ENCODE results near the gene ALAD. TPM values are rescaled to one million over a fixed set of nuclear protein-coding genes. Genes with fewer than 3 reads are reported as not detected.

ALAD gene
- total and polyA plus RNA-seq, 2 of the 8 experiments (the other 6 are each of a cell fraction or from before 2014, with no cell fraction given), result 8.2 to 15.3 TPM

GRCh38 chr9:113410207-113410864, 9.3 kb upstream of the ALAD start, which contains the start of the genes C9orf43 and POLE3:
C9orf43 (plus strand) TSS chr9:113410747; CDS start chr9:113413494, 2,747 bp downstream.
POLE3 (minus strand) TSS chr9:113410675; CDS start chr9:113410293, 382 bp downstream.
- Histone ChIP-seq H3K4ac (replicated peaks; ENCODE audit: insufficient read length, low read depth, low read length) (peak within 1 kb of the TSS; percentile 98), H3K14ac (ENCODE audit: insufficient read length) (peak within 1 kb of the TSS; percentile 13), H3K27ac (ENCODE audit: low read depth, low read length) (peak within 1 kb of the TSS; percentile 97), H4K5ac (ENCODE audit: insufficient read length, low read depth, low read length) (peak within 1 kb of the TSS; percentile 99), H2BK12ac (ENCODE audit: low read depth, low read length) (peak within 1 kb of the TSS; percentile 96; the same call in 1 of the 2 replicates), H2BK20ac (ENCODE audit: low read length) (no peak within 1 kb of the TSS), H3K9me3 (ENCODE audit: insufficient read depth in 2 of 2, low read depth in 1 of 2, low read length in 1 of 2) (no peaks in the 10 kb centered on the region), H3K23me2 (ENCODE audit: low read depth, low read length) (peaks cover 8% of the 10 kb centered on the region), H2BK15ac (ENCODE audit: low read length) (peak within 1 kb of the TSS; percentile 8; the same call in 1 of the 2 replicates), H4K91ac (replicated peaks; ENCODE audit: insufficient read length, low read length) (peak within 1 kb of the TSS; percentile 98), H3K4me3 (ENCODE audit: extremely low read depth in 1 of 4, insufficient read depth in 2 of 4, low read depth in 3 of 4, low read length in 4 of 4) (peak within 1 kb of the TSS; percentile 59 to 100 (median 96)), H2BK5ac (ENCODE audit: low read depth, low read length) (peak within 1 kb of the TSS; percentile 99), H3K27me3 (replicated peaks in 1 of 4; ENCODE audit: control insufficient read depth in 3 of 4, extremely low read depth in 1 of 4, insufficient read depth in 3 of 4, low read length in 3 of 4) (no peaks in the 10 kb centered on the region), H2AK5ac (ENCODE audit: low read depth, low read length) (0 out of 2 replicates have a peak within 1 kb of the TSS, but pooled peaks have one; percentile 32), H4K8ac (ENCODE audit: extremely low read depth, insufficient read depth, low read length) (peak within 1 kb of the TSS; percentile 99; the same call in 1 of the 2 replicates), H4K20me1 (replicated peaks in 1 of 2; ENCODE audit: control insufficient read depth in 1 of 2, insufficient read depth in 2 of 2, low read length in 2 of 2) (no peaks in the 10 kb centered on the region), H3K18ac (ENCODE audit: extremely low read depth, low read length) (peak within 1 kb of the TSS; percentile 97), H3K79me2 (ENCODE audit: control insufficient read depth in 1 of 2, insufficient read depth in 2 of 2, low read length in 2 of 2) (peaks cover 0 to 22% of the 10 kb centered on the region in 2 experiments; a peak in 3 of 4 replicates), H3K36me3 (ENCODE audit: control insufficient read depth in 2 of 4, insufficient read depth in 4 of 4, low read length in 3 of 4) (peaks cover 14 to 20% (median 16%) of the 10 kb centered on the region in 4 experiments), H3K9ac (replicated peaks in 1 of 4; ENCODE audit: extremely low read depth in 1 of 4, low read depth in 3 of 4, low read length in 3 of 4) (peak within 1 kb of the TSS; percentile 97 to 98 (median 98)), H3K4me1 (replicated peaks in 1 of 4; ENCODE audit: control insufficient read depth in 3 of 4, insufficient read depth in 4 of 4, low read length in 3 of 4) (peaks cover 0 to 10% (median 4%) of the 10 kb centered on the region in 4 experiments; a peak in 1 of 7 replicates), H3K23ac (ENCODE audit: insufficient read length) (no peak within 1 kb of the TSS), H3K4me2 (ENCODE audit: insufficient read depth in 1 of 2, low read depth in 2 of 2, low read length in 2 of 2) (peak within 1 kb of the TSS; percentile 92 to 98), H2BK120ac (replicated peaks; ENCODE audit: low read depth, low read length) (peak within 1 kb of the TSS; percentile 87), H2AFZ (ENCODE audit: low read length) (peak within 1 kb of the TSS; percentile 59), H3K56ac (replicated peaks; ENCODE audit: insufficient read length, low read depth, low read length) (peak within 1 kb of the TSS; percentile 93), H3K79me1 (ENCODE audit: low read depth, low read length) (peaks cover 6% of the 10 kb centered on the region)
- CTCF ChIA-PET (ENCODE audit: partially characterized antibody), result interaction anchor here (0.7 to 2.6 kb wide), 12 partner anchors 9 to 247 kb away, joined by 3 to 7 read pairs (median 4); partner anchors contain the start of gene ALAD
- 1% methylated on average over 36 of the region's 61 CpGs; no CpG with 5 or more reads in 1 of the 2 experiments for WGBS, 2 experiments (ENCODE audit: extremely low coverage in 1 of 2, insufficient coverage in 1 of 2, insufficient read length in 1 of 2, insufficient replicate concordance in 2 of 2, low coverage in 1 of 2, low lambda C conversion rate in 2 of 2, missing lambda C conversion rate in 1 of 2)
- peak; percentile 78 to 94 for DNase-seq (ENCODE audit: low read depth in 1 of 2, low spot score in 2 of 2)
- POLR2A ChIA-PET (ENCODE audit: partially characterized antibody), result interaction anchor here (0.6 to 3.4 kb wide), 44 partner anchors 10 to 987 kb away, joined by 3 to 43 read pairs (median 4); partner anchors contain the start of genes ALAD, CDC26, FKBP15 and HDHD3
- FAIRE-seq, result no peak
- TF ChIP-seq MAX (IDR thresholded peaks at IDR 0.05) (peak; percentile 88), EGR1 (IDR thresholded peaks at IDR 0.05; ENCODE audit: borderline replicate concordance, low read depth, low read length) (peak; percentile 74; the same call in 1 of the 2 replicates), SP4 (IDR thresholded peaks at IDR 0.05; ENCODE audit: low read length) (no peak; the same call in 1 of the 2 replicates), GTF2F1 (IDR thresholded peaks at IDR 0.05; ENCODE audit: borderline replicate concordance, low read depth, low read length) (peak; percentile 47; the same call in 1 of the 2 replicates), EP300 (IDR thresholded peaks at IDR 0.05; ENCODE audit: borderline replicate concordance in 1 of 2, low read depth in 2 of 2, low read length in 2 of 2) (no peak), E2F6 (IDR thresholded peaks at IDR 0.05) (peak; percentile 70), CHD1 (IDR thresholded peaks at IDR 0.05; ENCODE audit: low read depth, low read length) (no peak), SAP30 (IDR thresholded peaks at IDR 0.05; ENCODE audit: insufficient read depth, insufficient replicate concordance, low read length) (peak; percentile 22), RNF2 (IDR thresholded peaks at IDR 0.05; ENCODE audit: borderline replicate concordance, low read depth, low read length, missing control alignments, poor library complexity, severe bottlenecking) (no peak)

Measured in H1 (cell line).